Epithelial cell of proximal tubule (primary cell): ENCODE data around the gene NAA50. TPM values are rescaled to one million over a fixed set of nuclear protein-coding genes. Genes with fewer than 3 reads are reported as not detected.

ENCODE experiments used
- DNase-seq: peaks from one replicate; pipeline ENCODE4 v3.0.0-alpha.2; 2011; ENCODE audit warnings: low read depth
- H3K4me3 ChIP-seq: 2 replicates; pipeline ENCODE4 v1.5.1; 2011; ENCODE audit warnings: low read depth, mild to moderate bottlenecking, low read length
- CTCF ChIP-seq: conservative IDR thresholded peaks from 2 replicates; pipeline ENCODE4 v1.5.1; 2012; ENCODE audit warnings: low read depth, mild to moderate bottlenecking, low read length
- total RNA-seq: library from RNA; depleted of rRNA; stranded (reverse); fragments of >200 nt; gene quantifications from 2 replicates; pipeline ENCODE4 v1.2.3, GENCODE V29; 2015

The NAA50 gene
- total RNA-seq, 1 donor from 2014 or later: 135 TPM

DNA sequence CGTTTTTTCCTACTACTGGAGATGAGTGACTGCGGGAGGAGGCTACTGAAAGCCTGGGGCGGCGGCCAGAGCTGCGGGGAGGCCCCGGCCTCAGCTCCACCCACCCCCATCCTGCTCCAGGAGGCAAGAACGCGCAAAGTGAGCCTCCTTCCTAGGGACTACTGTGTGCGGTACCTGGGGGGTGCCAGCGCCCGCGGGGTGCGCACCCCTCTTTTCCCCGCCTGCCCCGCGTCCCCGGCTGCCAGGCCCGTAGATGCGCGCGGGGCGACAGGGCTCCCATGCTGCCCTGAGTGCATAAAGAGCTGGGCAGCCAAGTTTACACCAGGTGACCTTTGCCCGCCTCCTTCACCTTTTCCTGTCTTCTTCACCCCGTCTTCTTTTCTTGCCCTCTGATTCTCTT, 47.1 kb downstream of the NAA50 start:
- TF ChIP-seq CTCF: no peak
- no peak for DNase-seq
- H3K4me3 ChIP-seq: peak overlapping the region; percentile 52

DNA sequence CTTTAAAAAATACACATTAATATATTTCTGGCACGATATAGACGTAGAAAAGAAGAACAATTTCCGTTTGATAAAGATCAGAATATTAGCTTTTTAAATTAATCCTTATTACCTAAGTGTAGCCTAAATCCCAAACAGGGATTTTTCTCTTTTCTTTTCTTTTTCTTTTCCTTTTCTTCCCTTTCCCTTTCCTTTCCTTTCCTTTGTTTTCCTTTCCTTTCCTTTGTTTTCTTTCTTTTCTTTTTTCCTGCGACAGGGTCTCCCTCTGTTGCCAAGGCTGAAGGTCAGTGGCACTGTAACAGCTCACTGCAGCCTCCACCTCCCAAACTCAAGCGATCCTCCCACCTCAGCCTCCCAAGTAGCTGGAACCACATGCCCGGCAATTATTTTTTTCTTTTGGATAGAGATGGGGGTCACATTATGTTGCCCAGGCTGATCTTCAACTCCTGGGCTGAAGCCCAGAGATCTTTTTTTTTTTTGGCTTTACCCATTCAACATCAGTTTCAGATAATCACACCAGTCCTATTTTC, 47.8 kb downstream of the NAA50 start:
- no peak for DNase-seq
- TF ChIP-seq CTCF: no peak
- peak overlapping the region; percentile 52 for H3K4me3 ChIP-seq

GRCh38 chr3:113697500-113698090, 48.5 kb downstream of the NAA50 start:
- DNase-seq: no peak
- no peak for TF ChIP-seq CTCF
- peak overlapping the region; percentile 87 for H3K4me3 ChIP-seq

DNA sequence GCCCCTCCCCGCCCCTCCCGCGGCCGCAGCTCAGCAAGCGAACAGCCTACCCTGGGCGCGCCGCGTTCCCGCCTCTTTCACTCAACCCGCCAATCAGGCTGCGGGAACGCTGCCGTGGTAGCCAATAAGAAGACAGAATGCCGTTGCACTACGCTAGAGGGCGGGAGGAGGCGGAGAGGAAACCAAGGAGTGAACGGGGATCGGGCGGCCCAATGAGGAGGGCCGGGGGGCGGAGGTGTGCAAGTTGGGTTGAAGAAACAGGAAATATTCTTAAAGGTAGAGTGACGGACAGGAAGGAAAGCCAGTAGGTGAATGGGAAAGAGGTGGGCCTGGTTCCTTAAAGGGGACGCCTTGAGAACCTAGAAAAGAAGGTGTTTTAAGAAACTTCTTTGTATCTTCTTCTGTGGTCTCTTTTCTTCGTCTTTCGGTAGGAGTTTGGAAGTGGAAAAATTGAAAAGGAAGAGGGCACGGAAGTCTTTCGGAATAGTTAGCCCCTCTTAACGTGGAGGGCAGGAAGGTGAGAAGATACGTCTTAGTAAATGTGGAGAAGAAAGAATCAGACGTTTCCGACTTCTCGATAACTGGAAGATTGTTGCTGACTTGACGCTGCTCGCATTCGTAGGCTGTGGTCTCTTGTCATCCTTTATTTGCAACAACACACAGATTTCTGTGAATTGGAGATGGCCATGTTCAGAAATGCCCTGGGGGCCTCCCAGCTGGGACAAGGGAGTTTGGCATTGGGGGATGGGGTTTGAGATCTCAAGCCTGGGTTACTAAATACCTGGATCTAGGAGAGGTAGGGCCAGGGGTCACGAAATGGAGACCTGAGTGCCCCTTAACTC, 49.2 kb downstream of the NAA50 start:
- peak; percentile 85 for DNase-seq
- peak overlapping the region; percentile 87 for H3K4me3 ChIP-seq
- peak; percentile 14 for TF ChIP-seq CTCF

DNA sequence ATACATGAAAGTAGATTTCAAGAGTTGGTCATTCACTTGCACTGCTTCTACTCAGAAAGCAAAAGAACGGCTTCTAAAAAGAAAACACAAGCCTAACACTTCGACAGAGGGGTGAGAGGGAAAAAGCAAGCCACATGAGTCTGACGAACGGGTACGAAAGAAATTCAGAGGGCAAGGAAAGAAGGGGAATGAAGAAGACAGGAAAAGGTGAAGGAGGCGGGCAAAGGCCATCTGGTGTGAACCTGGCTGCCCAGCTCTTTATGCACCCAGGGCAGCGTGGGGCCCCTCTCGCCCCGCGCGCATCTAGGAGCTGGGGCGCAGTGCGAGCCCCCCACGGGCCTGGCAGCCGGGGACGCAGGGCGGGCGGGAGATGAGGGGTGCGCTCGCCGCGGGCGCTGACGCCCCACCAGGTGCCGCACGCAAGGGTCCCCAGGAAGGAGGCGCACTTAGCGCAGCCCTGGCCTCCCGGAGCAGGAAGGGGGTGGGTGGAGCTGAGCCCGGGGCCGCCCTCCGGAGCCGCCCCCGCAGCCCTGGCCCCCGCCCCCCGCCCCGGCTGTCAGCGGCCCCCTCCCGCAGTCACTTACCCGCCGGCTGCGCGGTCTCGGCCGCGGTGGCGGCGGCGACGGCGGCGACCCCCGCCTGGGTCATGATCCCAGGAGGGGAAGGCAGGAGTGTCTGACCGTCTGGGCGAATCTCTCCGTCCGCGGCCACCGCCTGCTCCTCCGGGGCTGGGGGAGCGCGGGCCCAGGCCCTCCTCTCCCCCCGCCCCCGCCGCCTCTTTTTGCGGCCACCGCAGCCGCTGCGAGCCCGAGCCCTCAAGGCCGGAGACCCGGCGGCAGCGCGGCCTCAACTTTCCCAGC, 50.0 kb downstream of the NAA50 start, which contains the start of gene USF3:
Gene USF3, minus strand, starts transcription at position 857 of the 860 bp plus-strand sequence. CDS start 21,764 bp downstream, outside the sequence.
- peak within 1 kb of the TSS; percentile 87 for H3K4me3 ChIP-seq
- no peak for DNase-seq
- no peak for TF ChIP-seq CTCF

DNA sequence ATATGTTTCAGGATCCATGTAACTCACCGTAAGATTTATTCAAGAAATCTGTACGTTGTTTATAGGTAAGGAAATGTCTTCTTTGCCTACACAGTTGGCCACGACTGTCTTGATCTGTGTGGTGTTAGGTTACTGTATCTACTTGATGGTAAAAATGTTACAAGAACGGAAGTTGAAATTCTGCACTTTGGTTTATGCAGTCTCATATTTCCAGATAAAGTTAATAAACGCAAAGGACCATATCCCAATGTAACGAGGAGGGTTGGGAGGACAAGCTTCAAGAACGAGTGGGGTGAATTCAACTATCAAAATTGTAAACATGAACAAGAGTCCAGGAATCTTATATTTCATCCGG, 50.6 kb downstream of the NAA50 start:
- H3K4me3 ChIP-seq: peak overlapping the region; percentile 85
- TF ChIP-seq CTCF: no peak
- no peak for DNase-seq
